ENCODE measurements around the gene ADORA2B. TPM values are rescaled to one million over a fixed set of nuclear protein-coding genes. Genes with fewer than 3 reads are reported as not detected.
A peak's percentile ranks its signal among the peaks of the same experiment; 100 is the strongest.

Gene ADORA2B
- total RNA-seq, 2 experiments from 2014 or later, result 1.9 to 2.2 TPM

DNA sequence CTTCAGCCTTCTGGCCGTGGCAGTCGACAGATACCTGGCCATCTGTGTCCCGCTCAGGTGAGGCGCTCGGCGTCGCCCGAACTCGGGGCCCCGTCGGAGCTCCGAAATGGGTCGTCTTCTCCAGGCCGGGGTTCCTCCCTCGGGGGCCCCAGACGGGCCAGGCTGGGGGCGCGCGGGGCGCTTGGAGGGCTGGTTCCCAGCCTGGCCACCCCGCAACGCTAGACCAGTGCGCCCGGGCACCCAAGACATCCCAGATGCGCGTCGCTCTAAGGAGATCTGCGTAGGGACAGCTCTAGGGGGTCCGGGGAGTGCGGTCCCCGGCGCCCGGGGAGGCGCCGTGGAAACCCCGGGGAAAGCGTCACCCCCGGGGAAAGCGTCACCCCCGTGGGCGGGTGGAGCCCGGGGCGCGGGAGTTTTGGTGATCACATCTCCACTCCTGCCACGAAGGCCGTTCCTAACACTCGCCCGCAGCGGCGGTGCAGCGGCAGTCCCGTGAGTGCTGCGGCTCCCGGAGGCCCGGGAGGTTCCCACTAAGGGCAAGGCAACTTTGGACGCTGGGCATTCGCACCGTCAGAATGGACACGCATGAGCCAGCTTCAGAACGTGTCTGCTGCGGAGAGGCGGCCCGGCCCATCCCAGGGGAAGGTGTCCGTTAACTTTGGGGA lies 729 bp downstream of the ADORA2B start:
- peaks cover 38% of the 10 kb centered on the region for H3K27me3 Mint-ChIP-seq
- H3K4me3 Mint-ChIP-seq, result peak overlapping the region; percentile 72
- ChIA-PET CTCF (interaction anchor here (1.0 to 2.9 kb wide), 4 partner anchors 13 to 55 kb away, joined by 3 to 12 read pairs (median 7); partner anchors contain the start of genes TTC19 and ZSWIM7), POLR2A (no interaction called here)
- H3K27ac Mint-ChIP-seq, result peak overlapping the region; percentile 35
- no peaks in the 10 kb centered on the region for H3K9me3 Mint-ChIP-seq (ENCODE audit: low read depth)
- DNase-seq (peak; percentile 56), ATAC-seq (peak; percentile 3)
- H3K36me3 Mint-ChIP-seq (ENCODE audit: low read depth), result no peaks in the 10 kb centered on the region
- peaks cover 13% of the 10 kb centered on the region for H3K4me1 Mint-ChIP-seq
- intact Hi-C loops (cut with DNase I, micrococcal nuclease), result loop anchor here (1.0 to 5.0 kb wide), 5 partner anchors 13 to 472 kb away; partner anchors contain the start of genes TTC19 (in 2 of the 2), ZSWIM7 (in 2 of the 2) and TRPV2 (in 1 of the 2)

DNA sequence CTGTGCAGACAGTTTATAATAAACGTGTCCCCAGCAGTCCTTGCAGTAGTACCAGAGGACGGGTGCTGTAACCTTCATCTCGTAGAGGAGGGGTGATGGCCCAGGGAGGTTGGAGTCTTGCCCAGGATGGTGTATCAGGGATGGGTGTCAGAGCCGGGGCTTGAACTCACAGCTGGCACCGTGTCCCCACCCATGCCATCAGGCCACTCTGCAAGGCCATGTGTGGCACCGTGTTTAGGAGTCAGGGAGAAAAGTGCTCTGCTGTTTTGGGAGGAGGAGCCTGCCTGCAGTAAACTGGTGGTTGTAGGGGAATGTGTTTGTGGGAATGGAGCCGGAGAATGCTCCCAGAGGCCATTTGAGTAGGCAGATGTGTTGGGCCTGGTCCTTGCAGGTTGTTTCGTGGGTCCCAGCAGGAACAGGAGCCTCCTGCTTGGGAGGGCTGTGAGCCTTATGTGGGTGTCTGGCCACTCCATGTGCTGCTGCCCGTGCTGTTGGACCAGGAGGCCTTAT lies 1.7 kb downstream of the ADORA2B start:
- Mint-ChIP-seq H3K4me1 (peaks cover 13% of the 10 kb centered on the region), H3K4me3 (no peak overlapping the region), H3K27me3 (peaks cover 38% of the 10 kb centered on the region), H3K36me3 (ENCODE audit: low read depth) (no peaks in the 10 kb centered on the region), H3K9me3 (ENCODE audit: low read depth) (no peaks in the 10 kb centered on the region), H3K27ac (no peak overlapping the region)
- DNase-seq, result no peak
- intact Hi-C loops (cut with DNase I, micrococcal nuclease), result loop anchor here in 1 of 2 experiments (5.0 kb wide), 1 partner anchor 471 kb away; the partner anchor contains the start of gene TRPV2
- POLR2A ChIA-PET, result no interaction called here
- ATAC-seq, result no peak
- CTCF ChIA-PET, result interaction anchor here (0.6 to 1.0 kb wide), 2 partner anchors 11 to 52 kb away, joined by 3 read pairs; no protein-coding TSS in a partner anchor

DNA sequence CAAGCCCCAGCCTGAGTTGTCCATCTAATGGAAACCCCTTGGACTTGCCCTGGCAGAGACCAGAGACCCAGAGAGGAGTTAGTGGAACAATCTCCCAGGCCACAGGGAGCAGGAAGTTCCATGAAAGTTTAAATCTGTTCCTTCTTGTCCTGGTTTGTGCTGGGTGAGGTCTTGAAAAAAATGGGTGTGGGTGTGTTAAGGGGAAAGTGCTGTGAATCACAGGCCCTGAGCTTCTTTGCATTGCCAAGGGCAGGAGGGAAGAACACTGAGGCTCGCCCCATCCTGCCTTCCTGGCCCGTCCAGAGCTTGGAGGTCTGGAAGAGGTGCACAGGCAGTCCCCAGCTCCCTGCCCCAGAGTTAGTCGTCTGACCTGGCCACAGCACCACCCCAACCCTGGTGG lies 2.3 kb downstream of the ADORA2B start:
- ATAC-seq, result no peak
- Mint-ChIP-seq H3K27me3 (peaks cover 33% of the 10 kb centered on the region), H3K9me3 (ENCODE audit: low read depth) (no peaks in the 10 kb centered on the region), H3K4me1 (peaks cover 13% of the 10 kb centered on the region), H3K27ac (no peak overlapping the region), H3K36me3 (ENCODE audit: low read depth) (no peaks in the 10 kb centered on the region), H3K4me3 (no peak overlapping the region)
- DNase-seq, result no peak
- POLR2A ChIA-PET, result interaction anchor here (0.6 kb wide), 1 partner anchor 35 kb away, joined by 5 read pairs; no protein-coding TSS in a partner anchor
- CTCF ChIA-PET, result interaction anchor here (0.6 kb wide), 1 partner anchor 11 kb away, joined by 3 read pairs; no protein-coding TSS in a partner anchor
- intact Hi-C loops (cut with DNase I, micrococcal nuclease), result loop anchor here in 1 of 2 experiments (5.0 kb wide), 1 partner anchor 470 kb away; the partner anchor contains the start of gene TRPV2

DNA sequence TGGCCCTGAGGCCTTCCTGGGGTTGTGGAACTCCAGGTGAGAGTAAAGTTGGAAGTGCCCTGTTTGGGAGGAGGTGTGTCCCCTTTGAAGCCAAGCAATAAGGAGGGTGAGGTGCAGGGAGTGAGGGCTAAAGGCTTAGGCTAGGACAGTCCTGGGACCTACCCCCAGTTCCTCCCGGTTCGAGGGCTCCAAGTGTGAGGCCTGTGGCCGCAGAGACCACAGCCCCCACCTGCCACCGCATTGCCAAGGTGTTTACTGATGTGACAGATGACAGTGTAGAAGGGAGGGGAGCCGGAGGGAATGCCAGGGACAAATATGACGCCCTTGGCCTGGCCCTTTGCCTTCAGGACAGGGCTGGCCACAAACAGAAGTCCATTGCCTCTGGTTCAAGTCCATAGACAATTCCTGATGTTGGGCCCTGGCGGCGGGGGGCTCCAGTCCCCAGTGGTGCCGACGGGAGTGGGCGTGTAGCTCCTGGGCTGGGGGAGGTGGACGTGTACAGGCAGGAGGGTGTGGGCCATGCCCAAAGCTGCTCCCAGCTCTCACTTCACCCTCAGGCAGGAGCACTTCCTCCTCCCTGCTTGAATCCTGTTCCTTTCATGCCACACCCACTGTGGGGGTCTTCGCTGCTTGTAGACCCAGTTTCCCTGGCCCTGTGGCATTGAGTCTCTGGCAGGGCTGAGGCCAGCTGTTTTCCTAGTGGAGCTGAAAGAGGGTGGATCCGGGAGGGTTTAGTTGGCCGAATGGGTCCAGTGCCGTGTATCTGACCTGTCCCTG lies 3.2 kb downstream of the ADORA2B start:
- intact Hi-C loops (cut with DNase I, micrococcal nuclease), result loop anchor here in 1 of 2 experiments (5.0 kb wide), 1 partner anchor 469 kb away; the partner anchor contains the start of gene TRPV2
- Mint-ChIP-seq H3K4me1 (peaks cover 13% of the 10 kb centered on the region), H3K36me3 (ENCODE audit: low read depth) (no peaks in the 10 kb centered on the region), H3K27me3 (peaks cover 29% of the 10 kb centered on the region), H3K9me3 (ENCODE audit: low read depth) (no peaks in the 10 kb centered on the region), H3K4me3 (no peak overlapping the region), H3K27ac (no peak overlapping the region)
- ATAC-seq, result no peak
- POLR2A ChIA-PET, result interaction anchor here (0.6 kb wide), 1 partner anchor 34 kb away, joined by 5 read pairs; no protein-coding TSS in a partner anchor
- DNase-seq, result no peak
- CTCF ChIA-PET, result no interaction called here

DNA sequence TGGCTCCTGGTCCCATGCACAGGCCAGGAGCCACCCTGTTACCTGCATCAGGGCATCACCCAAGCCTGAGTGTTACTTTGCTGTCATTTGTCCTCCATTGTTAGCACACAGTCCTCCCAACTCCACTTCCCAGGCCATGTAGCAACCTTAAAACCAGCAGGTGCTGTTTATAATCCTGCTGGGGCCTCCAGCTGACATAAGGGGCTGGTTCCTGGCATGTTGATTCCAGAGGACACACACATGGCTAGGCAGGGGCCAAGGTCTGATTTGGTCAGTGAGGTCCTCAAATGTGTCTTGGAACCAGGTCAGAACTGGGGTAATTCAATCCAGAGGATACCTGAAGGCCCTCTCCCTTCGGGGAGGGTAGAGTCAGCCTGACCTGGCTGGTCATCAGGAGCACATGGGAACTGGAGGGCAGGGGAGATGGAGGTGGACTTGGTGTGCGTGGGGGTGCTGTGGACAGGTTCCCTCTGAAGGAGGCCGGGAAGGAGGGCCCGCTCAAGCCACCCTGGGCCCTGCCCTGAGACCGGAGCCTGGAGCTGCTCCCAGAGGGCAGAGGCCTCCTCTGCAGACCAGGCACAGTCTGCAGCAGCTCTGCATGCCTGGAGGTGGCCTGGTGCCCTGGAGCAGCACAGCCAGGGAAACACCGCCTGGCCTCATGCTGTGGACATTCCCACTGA lies 6.6 kb downstream of the ADORA2B start:
- peaks cover 22% of the 10 kb centered on the region for H3K27me3 Mint-ChIP-seq
- H3K4me1 Mint-ChIP-seq, result peaks cover 4% of the 10 kb centered on the region
- intact Hi-C loops (cut with DNase I, micrococcal nuclease), result no loop called here
- CTCF ChIA-PET, result no interaction called here
- DNase-seq (no peak), ATAC-seq (no peak)
- H3K4me3 Mint-ChIP-seq, result no peak overlapping the region
- POLR2A ChIA-PET, result no interaction called here
- H3K27ac Mint-ChIP-seq, result no peak overlapping the region
- H3K36me3 Mint-ChIP-seq (ENCODE audit: low read depth), result no peaks in the 10 kb centered on the region
- H3K9me3 Mint-ChIP-seq (ENCODE audit: low read depth), result no peaks in the 10 kb centered on the region

DNA sequence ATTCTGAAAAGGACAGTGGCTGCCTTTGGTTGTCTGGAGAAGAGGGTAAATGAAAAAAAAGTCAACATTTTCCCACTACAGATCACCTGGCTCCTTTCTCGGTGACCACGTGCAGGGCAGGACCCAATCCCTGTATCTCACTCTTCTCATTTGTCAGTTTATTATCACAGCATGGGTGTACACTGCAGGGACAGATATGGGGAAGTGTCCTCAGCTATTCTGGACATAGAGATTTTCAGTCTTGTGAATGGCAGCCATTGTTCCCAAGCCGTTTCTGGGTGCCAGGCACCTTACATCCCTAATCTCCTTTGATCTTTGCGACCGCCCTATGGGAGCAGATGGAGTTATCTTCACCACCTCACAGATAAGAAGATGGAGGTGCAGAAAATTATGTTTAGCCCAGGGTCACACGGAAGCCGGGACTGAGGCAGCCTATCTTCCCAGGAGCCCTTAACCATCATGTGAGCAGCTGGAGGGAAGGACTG lies 7.2 kb downstream of the ADORA2B start:
- Mint-ChIP-seq H3K4me3 (no peak overlapping the region), H3K9me3 (ENCODE audit: low read depth) (no peaks in the 10 kb centered on the region), H3K36me3 (ENCODE audit: low read depth) (no peaks in the 10 kb centered on the region), H3K27me3 (peaks cover 22% of the 10 kb centered on the region), H3K27ac (no peak overlapping the region), H3K4me1 (peaks cover 6% of the 10 kb centered on the region)
- POLR2A ChIA-PET, result no interaction called here
- DNase-seq (no peak), ATAC-seq (no peak)
- CTCF ChIA-PET, result no interaction called here
- intact Hi-C loops (cut with DNase I, micrococcal nuclease), result no loop called here

DNA sequence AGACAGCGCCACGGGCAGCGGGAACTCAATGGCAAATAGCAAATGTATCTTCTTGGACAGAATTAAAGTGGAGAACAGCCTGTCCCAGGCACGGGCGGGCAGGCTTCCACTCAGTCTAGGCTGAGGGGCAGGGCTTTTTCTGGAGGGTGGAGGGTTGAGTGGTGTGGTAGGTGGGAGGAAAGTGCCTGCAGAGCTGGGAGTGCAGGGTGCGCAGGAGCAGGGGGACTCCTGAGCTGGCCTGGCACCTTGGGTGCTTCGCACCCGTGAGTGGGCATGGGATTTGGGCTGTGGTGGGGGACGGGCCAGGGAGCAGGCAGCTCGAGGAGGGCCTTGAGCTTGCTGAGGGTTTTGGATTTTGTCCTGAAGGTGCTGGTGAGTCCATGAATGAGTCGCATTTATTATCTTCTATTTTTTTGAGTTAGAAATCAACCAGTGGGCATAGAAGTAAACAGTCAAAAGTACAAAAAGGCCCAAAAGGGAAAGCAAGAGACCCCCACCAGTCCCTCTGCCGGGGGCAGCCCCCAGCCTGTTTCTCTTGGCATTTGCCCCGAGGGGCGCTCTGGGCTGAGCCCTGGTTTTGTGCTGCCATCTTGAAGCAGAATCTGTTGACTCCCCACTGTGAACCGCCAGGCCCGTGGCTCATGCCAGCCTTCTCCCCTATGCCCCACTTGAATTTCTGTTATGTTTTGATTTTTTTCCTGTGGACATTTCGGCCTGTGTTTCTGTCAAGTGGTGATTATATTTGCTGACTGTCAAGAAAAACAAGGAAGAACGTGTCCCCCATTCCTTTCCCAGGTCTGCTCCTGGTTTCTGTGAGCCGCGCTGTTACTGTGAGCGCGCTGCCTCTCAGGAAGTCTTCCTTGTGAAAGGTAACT lies 8.2 kb downstream of the ADORA2B start:
- ATAC-seq, result no peak
- ChIA-PET CTCF (interaction anchor here (1.0 kb wide), 1 partner anchor 44 kb away, joined by 4 read pairs; no protein-coding TSS in a partner anchor), POLR2A (no interaction called here)
- no peaks in the 10 kb centered on the region for H3K9me3 Mint-ChIP-seq (ENCODE audit: low read depth)
- H3K36me3 Mint-ChIP-seq (ENCODE audit: low read depth), result no peaks in the 10 kb centered on the region
- DNase-seq, result no peak
- no peak overlapping the region for H3K4me3 Mint-ChIP-seq
- H3K4me1 Mint-ChIP-seq, result peaks cover 12% of the 10 kb centered on the region
- H3K27ac Mint-ChIP-seq, result no peak overlapping the region
- peaks cover 20% of the 10 kb centered on the region for H3K27me3 Mint-ChIP-seq
- intact Hi-C loops (cut with DNase I, micrococcal nuclease), result no loop called here

DNA sequence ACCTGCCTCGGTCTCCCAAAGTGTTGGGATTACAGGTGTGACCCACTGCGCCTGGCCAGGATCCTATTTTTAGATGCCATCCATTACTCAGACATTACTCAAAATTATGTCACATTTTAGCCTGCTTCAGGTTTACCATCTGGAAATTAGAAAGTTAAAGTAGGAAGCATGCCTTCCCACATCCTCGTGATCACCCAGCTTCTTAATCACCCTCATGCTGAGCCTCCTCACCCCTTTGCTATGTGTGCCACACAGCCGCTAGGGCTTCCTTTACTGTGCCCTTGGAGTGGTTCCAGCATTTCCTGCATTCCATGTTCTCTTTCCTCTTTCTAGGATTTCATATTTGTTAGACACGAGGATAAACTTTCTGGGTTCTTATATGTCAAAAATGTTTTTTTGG lies 9.3 kb downstream of the ADORA2B start:
- CTCF ChIA-PET, result no interaction called here

DNA sequence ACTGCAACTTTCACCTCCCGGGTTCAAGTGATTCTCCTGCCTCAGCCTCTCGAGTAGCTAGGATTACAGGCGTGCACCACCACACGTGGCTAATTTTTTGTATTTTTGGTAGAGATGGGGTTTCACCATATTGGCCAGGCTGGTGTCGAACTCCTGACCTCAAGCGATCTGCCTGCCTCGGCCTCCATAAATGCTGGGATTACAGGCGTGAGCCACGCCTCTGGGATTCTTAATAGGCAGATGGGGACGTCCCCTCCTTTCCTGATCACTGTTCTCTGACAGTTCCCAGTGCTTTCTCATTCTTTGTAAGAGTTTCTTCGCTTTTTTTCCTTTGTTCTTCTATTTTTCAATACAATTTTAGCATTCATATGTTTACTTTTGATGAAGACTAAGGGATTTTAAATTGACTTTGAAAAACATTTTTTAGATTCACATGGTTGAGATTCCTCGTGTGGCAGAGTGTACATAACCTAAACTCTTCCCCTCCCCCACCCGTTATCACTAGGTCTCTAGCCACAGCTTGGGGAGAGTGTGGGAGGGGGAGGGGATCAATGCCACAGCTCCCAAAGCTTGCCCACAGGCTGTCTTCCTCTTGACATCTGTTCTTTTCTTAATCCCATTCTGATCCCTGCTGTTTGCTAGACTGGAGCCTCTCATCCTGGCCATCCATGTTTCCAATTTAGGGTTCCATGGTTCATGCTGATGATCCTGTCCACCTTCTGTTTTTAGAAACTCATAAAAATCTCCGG lies 11.0 kb downstream of the ADORA2B start:
- no peak overlapping the region for H3K4me3 Mint-ChIP-seq
- no peaks in the 10 kb centered on the region for H3K9me3 Mint-ChIP-seq (ENCODE audit: low read depth)
- H3K36me3 Mint-ChIP-seq (ENCODE audit: low read depth), result no peaks in the 10 kb centered on the region
- ATAC-seq (no peak), DNase-seq (no peak)
- ChIA-PET POLR2A (no interaction called here), CTCF (no interaction called here)
- peaks cover 30% of the 10 kb centered on the region for H3K4me1 Mint-ChIP-seq
- H3K27me3 Mint-ChIP-seq, result peaks cover 27% of the 10 kb centered on the region
- H3K27ac Mint-ChIP-seq, result no peak overlapping the region
- intact Hi-C loops (cut with DNase I, micrococcal nuclease), result loop anchor here in 1 of 2 experiments (5.0 kb wide), 1 partner anchor 124 kb away; no protein-coding TSS in a partner anchor

More for the DNA sequence above, 9.3 kb downstream of the ADORA2B start:
- Mint-ChIP-seq H3K27me3 (peaks cover 25% of the 10 kb centered on the region), H3K4me1 (peaks cover 23% of the 10 kb centered on the region), H3K27ac (no peak overlapping the region), H3K4me3 (no peak overlapping the region), H3K36me3 (ENCODE audit: low read depth) (no peaks in the 10 kb centered on the region), H3K9me3 (ENCODE audit: low read depth) (no peaks in the 10 kb centered on the region)
- DNase-seq (no peak), ATAC-seq (no peak)
- intact Hi-C loops (cut with DNase I, micrococcal nuclease), result no loop called here
- POLR2A ChIA-PET, result no interaction called here

DNA sequence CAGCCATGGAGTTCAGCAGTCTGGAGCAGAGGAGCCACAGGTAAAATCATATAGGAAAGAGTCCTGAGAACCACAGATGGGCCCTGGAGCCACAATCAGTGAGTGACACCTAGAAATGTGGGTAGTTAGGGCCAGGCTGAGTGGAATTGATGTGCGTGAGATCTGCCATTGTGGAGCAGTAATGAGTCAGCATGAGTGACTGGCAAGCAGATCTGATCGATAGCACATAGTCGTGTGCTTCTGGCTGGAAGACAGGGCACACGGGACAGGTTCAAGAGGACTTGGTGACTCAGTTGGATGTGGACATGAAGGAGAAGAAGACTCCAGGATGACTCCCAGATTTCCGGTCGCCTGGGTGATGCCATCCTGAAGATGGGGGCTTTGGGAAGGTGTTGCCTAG lies 12.3 kb downstream of the ADORA2B start:
- Mint-ChIP-seq H3K4me3 (no peak overlapping the region), H3K27me3 (peaks cover 33% of the 10 kb centered on the region), H3K9me3 (ENCODE audit: low read depth) (no peaks in the 10 kb centered on the region), H3K36me3 (ENCODE audit: low read depth) (no peaks in the 10 kb centered on the region), H3K4me1 (peaks cover 30% of the 10 kb centered on the region), H3K27ac (no peak overlapping the region)
- POLR2A ChIA-PET, result no interaction called here
- ATAC-seq (peak; percentile 53), DNase-seq (peak; percentile 63)
- intact Hi-C loops (cut with DNase I, micrococcal nuclease), result loop anchor here in 1 of 2 experiments (5.0 kb wide), 1 partner anchor 125 kb away; no protein-coding TSS in a partner anchor
- CTCF ChIA-PET, result interaction anchor here (2.4 kb wide), 1 partner anchor 12 kb away, joined by 11 read pairs; the partner anchor contains the start of gene ADORA2B

All from activated CD4-positive, alpha-beta T cell treated with anti-CD3 and anti-CD28 coated beads for 36 hours (primary cell).